Stimulated activated CD8-positive, alpha-beta memory T cell treated with anti-CD3 and anti-CD28 coated beads, Interleukin-12 subunit alpha, Interleukin-12 subunit beta, amount 100 ng/mL, for 24 hours (primary cell): ENCODE data around the gene ZFX.
"Not testable (repeated sequence)": the region's sequence is repeated elsewhere in the genome, so short reads cannot be mapped to it uniquely, and the experiment has no call there.

Source experiments
- DNase-seq: peaks from one replicate; pipeline ENCODE4 v3.0.0-alpha.2; 2020; ENCODE audit errors: extremely low read depth

The ZFX gene

GRCh38 chrX:24151513-24151912 is 2.0 kb downstream of the ZFX start:
- no peak for DNase-seq

GRCh38 chrX:24153178-24153795 is 3.8 kb downstream of the ZFX start:
- no peak for DNase-seq

GRCh38 chrX:24153796-24154189 is 4.3 kb downstream of the ZFX start:
- DNase-seq, result no peak

GRCh38 chrX:24154490-24155034 is 5.0 kb downstream of the ZFX start:
- no peak for DNase-seq

GRCh38 chrX:24155747-24156146 is 6.2 kb downstream of the ZFX start:
- DNase-seq, result not testable (repeated sequence)

GRCh38 chrX:24156177-24156576 is 6.6 kb downstream of the ZFX start:
- no peak for DNase-seq

- DNase-seq, result no peak
These were observed 9.4 kb downstream of the ZFX start for GRCh38 chrX:24158881-24159280.

- no peak for DNase-seq
These were observed 16.5 kb downstream of the ZFX start for GRCh38 chrX:24166078-24166477.

- DNase-seq, result no peak
These were observed 18.4 kb downstream of the ZFX start for GRCh38 chrX:24167719-24168472.

GRCh38 chrX:24168807-24169206 is 19.3 kb downstream of the ZFX start:
- no peak for DNase-seq

- no peak for DNase-seq
These were observed 19.7 kb downstream of the ZFX start for GRCh38 chrX:24169211-24169610.

GRCh38 chrX:24173115-24173847 is 23.8 kb downstream of the ZFX start:
- no peak for DNase-seq

GRCh38 chrX:24175276-24175675 is 25.7 kb downstream of the ZFX start:
- DNase-seq, result no peak

GRCh38 chrX:24178441-24178840 is 28.9 kb downstream of the ZFX start:
- no peak for DNase-seq

- no peak for DNase-seq
These were observed 34.5 kb downstream of the ZFX start for GRCh38 chrX:24184018-24184417.

- DNase-seq, result no peak
These were observed 37.0 kb downstream of the ZFX start for GRCh38 chrX:24186483-24186882.

- no peak for DNase-seq
These were observed 37.5 kb downstream of the ZFX start for GRCh38 chrX:24186986-24187385.

- DNase-seq, result no peak
These were observed 40.0 kb downstream of the ZFX start for GRCh38 chrX:24189490-24189889.

- no peak for DNase-seq
These were observed 41.1 kb downstream of the ZFX start for GRCh38 chrX:24190500-24191156.

GRCh38 chrX:24196509-24196908 is 47.0 kb downstream of the ZFX start:
- no peak for DNase-seq

GRCh38 chrX:24198101-24198500 is 48.6 kb downstream of the ZFX start:
- no peak for DNase-seq

GRCh38 chrX:24200133-24200532 is 50.6 kb downstream of the ZFX start:
- no peak for DNase-seq
